ENCODE results near the gene CPT2. TPM values are rescaled to one million over a fixed set of nuclear protein-coding genes. Genes with fewer than 3 reads are reported as not detected.

CPT2 gene
- total RNA-seq, 2 experiments from 2014 or later: 17.8 to 18.6 TPM

- DNase-seq (no peak), ATAC-seq (no peak)
- no peaks in the 10 kb centered on the region for H3K9me3 Mint-ChIP-seq
- POLR2A ChIA-PET: interaction anchor here (0.6 kb wide), 1 partner anchor 7 kb away, joined by 3 read pairs; no protein-coding TSS in a partner anchor
- intact Hi-C loops (cut with micrococcal nuclease): no loop called here
- H3K27ac Mint-ChIP-seq: no peak overlapping the region
- no peaks in the 10 kb centered on the region for H3K4me1 Mint-ChIP-seq (ENCODE audit: low read depth)
- H3K36me3 Mint-ChIP-seq (ENCODE audit: low read depth): no peaks in the 10 kb centered on the region
- peaks cover 2% of the 10 kb centered on the region for H3K27me3 Mint-ChIP-seq
- CTCF ChIA-PET: no interaction called here
- no peak overlapping the region for H3K4me3 Mint-ChIP-seq
- TF ChIP-seq CTCF (IDR thresholded peaks at IDR 0.05): no peak
Observed at GRCh38 chr1:53189061-53189460, 7.6 kb upstream of the CPT2 start.

DNA sequence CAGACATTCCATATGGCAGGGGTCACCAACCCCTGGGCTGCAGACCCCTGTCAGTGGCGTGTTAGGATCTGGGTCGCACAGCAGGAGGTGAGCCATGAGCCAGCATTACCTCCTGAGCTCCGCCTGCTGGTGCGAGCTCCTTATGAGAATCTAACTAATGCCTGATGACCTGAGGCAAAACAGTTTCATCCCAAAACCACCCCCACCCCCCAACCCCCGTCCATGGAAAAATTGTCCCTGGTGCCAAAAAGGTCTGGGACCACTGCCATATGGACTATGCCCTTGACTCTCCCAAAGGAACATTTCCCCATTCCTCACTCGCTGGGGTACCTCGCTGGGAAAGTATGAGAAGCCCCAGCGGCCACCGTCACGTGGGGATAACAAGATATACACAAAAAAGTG, 6.4 kb upstream of the CPT2 start:
- no peak overlapping the region for H3K27ac Mint-ChIP-seq
- H3K27me3 Mint-ChIP-seq: peaks cover 2% of the 10 kb centered on the region
- intact Hi-C loops (cut with micrococcal nuclease): no loop called here
- ChIA-PET CTCF (no interaction called here), POLR2A (interaction anchor here (0.6 to 1.1 kb wide), 3 partner anchors 12 to 1163 kb away, joined by 3 to 5 read pairs (median 3); no protein-coding TSS in a partner anchor)
- no peak for ATAC-seq
- no peaks in the 10 kb centered on the region for H3K9me3 Mint-ChIP-seq
- no peak for DNase-seq
- H3K4me3 Mint-ChIP-seq: no peak overlapping the region
- no peak for TF ChIP-seq CTCF (IDR thresholded peaks at IDR 0.05)
- no peaks in the 10 kb centered on the region for H3K4me1 Mint-ChIP-seq (ENCODE audit: low read depth)
- no peaks in the 10 kb centered on the region for H3K36me3 Mint-ChIP-seq (ENCODE audit: low read depth)

DNA sequence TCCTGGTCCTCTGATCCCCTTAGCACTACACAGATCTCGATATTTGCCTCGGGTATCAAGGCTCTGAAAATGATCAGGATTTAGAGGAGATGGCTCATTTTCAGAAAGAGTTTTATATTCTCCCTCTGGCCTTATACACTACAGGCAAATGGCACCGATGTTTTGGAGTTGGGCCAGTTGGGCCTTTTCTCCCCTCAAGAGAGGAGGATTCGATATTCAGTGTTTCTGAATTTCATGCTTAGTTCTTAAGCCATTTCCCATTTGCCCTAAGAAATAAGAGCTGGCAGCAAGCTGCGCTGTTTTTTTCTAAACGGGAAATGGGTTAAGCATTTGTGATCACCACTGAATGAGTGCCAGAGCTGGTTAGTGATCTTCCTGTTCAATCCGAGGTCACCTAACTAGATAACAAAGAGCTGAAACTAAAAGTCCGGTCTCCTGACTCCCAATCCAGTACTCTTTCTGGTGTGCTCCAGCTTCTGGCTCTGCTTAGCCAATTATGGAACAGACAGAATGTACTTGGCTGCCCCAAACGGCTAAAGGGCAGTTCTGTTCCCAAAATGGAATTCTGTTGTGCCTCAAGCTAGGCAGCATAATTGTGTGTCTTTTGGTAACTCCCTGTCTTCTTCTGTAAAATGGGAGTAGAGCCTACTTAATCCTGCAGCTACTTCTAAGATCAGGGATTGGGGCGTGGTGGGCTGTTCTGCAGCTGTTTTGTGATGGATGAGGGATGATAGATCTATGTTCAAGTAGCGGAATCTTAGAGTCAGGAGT, 1.2 kb upstream of the CPT2 start:
- no peak for DNase-seq
- intact Hi-C loops (cut with micrococcal nuclease): no loop called here
- Mint-ChIP-seq H3K27me3 (no peaks in the 10 kb centered on the region), H3K4me3 (no peak overlapping the region), H3K4me1 (ENCODE audit: low read depth) (peaks cover 27% of the 10 kb centered on the region), H3K9me3 (no peaks in the 10 kb centered on the region), H3K27ac (peak overlapping the region; percentile 92), H3K36me3 (ENCODE audit: low read depth) (peaks cover 13% of the 10 kb centered on the region)
- ChIA-PET CTCF (interaction anchor here (1.0 to 4.7 kb wide), 6 partner anchors 9 to 791 kb away, joined by 3 to 30 read pairs (median 6); partner anchors contain the start of genes ECHDC2, ORC1 and PRPF38A), POLR2A (interaction anchor here (0.9 to 3.1 kb wide), 7 partner anchors 8 to 275 kb away, joined by 3 to 15 read pairs (median 4); partner anchors contain the start of genes CZIB and ECHDC2)
- no peak for ATAC-seq
- TF ChIP-seq CTCF (IDR thresholded peaks at IDR 0.05): no peak

DNA sequence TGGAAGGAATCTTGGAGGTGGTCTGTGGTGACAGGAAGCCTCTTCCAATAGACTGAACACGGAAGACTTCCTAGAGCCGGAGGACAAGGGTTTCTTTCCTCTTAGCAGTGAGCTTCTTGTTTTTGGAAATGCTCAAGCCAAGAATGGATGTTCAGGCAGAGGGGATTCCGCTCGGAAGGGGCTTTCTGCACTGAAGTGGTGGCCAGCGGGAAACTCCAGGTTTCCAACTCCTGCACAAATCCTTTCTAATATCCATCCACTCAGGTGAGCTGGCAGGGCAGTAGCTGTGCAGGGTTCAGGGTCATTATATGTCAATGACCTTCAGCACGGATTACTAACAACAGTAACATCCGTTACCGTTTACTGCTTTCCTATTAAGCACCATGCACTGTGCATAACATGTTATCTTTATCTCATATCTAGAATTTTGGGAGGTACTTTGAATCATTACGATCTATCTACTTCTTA, 573 bp upstream of the CPT2 start:
- ATAC-seq: peak; percentile 50
- Mint-ChIP-seq H3K4me3 (peak overlapping the region; percentile 99), H3K9me3 (no peaks in the 10 kb centered on the region), H3K27me3 (no peaks in the 10 kb centered on the region), H3K27ac (peak overlapping the region; percentile 92), H3K4me1 (ENCODE audit: low read depth) (peaks cover 27% of the 10 kb centered on the region), H3K36me3 (ENCODE audit: low read depth) (peaks cover 17% of the 10 kb centered on the region)
- ChIA-PET POLR2A (interaction anchor here (0.5 to 3.1 kb wide), 10 partner anchors 7 to 306 kb away, joined by 3 to 15 read pairs (median 4); partner anchors contain the start of genes CZIB and ECHDC2), CTCF (interaction anchor here (1.0 to 4.7 kb wide), 4 partner anchors 10 to 792 kb away, joined by 3 to 30 read pairs (median 16); partner anchors contain the start of genes ORC1 and PRPF38A)
- no peak for TF ChIP-seq CTCF (IDR thresholded peaks at IDR 0.05)
- no peak for DNase-seq
- intact Hi-C loops (cut with micrococcal nuclease): no loop called here
